CD14-positive monocyte (primary cell): ENCODE data around the gene NUDT22. TPM values are rescaled to one million over a fixed set of nuclear protein-coding genes. Genes with fewer than 3 reads are reported as not detected.

Source experiments
- DNase-seq, 3 donors: peaks; one replicate each; pipeline ENCODE4 v3.0.0-alpha.2; 2011 to 2022
- H2AFZ ChIP-seq: 2 replicates; pipeline ENCODE4 v1.6.0; 2012; ENCODE audit warnings: mild to moderate bottlenecking, low read depth, low read length, inconsistent platforms; ENCODE audit not compliant: insufficient read depth, poor library complexity, severe bottlenecking
- H3K27ac ChIP-seq, 2 donors: 1 replicate in 1 of 2; 2 replicates in 1 of 2; pipeline ENCODE4 v1.5.1; 2012 to 2013; ENCODE audit warnings: low read length in 2 of 2, control low read depth in 1 of 2, inconsistent platforms in 1 of 2, low read depth in 1 of 2, mild to moderate bottlenecking in 1 of 2
- H3K27me3 ChIP-seq, 2 donors: one replicate each; pipeline versions ENCODE4 v1.6.0 to v1.6.1; 2011 to 2013; ENCODE audit warnings: low read length in 2 of 2; ENCODE audit not compliant: control insufficient read depth in 2 of 2, insufficient read depth in 2 of 2
- H3K36me3 ChIP-seq, 2 donors: replicated peaks in 1 of 2; 1 replicate in 1 of 2; 2 replicates in 1 of 2; pipeline versions ENCODE4 v1.5.1 to v1.6.1; 2012 to 2013; ENCODE audit warnings: low read length in 2 of 2, control low read depth in 1 of 2, inconsistent platforms in 1 of 2, mild to moderate bottlenecking in 1 of 2; ENCODE audit not compliant: insufficient read depth in 2 of 2, control insufficient read depth in 1 of 2
- H3K4me1 ChIP-seq, 2 donors: 1 replicate in 1 of 2; 2 replicates in 1 of 2; pipeline versions ENCODE4 v1.5.1 to v1.6.1; 2012 to 2013; ENCODE audit warnings: low read length in 2 of 2, control low read depth in 1 of 2, inconsistent platforms in 1 of 2, mild to moderate bottlenecking in 1 of 2, moderate library complexity in 1 of 2; ENCODE audit not compliant: insufficient read depth in 2 of 2, control insufficient read depth in 1 of 2
- H3K4me2 ChIP-seq: replicated peaks from 2 replicates; pipeline ENCODE3; 2012; ENCODE audit warnings: low read length, moderate library complexity, mild to moderate bottlenecking; ENCODE audit not compliant: poor library complexity, severe bottlenecking; ENCODE audit errors: extremely low read depth
- H3K4me3 ChIP-seq, 3 experiments: fragments of 200-600 bp in 1 of 3; sonication (generic) in 1 of 3; replicated peaks in 1 of 3; 1 replicate in 2 of 3; 2 replicates in 1 of 3; pipeline ENCODE4 v1.5.1; 2011 to 2013; ENCODE audit warnings: low read length in 3 of 3, mild to moderate bottlenecking in 3 of 3, control low read depth in 2 of 3, low read depth in 2 of 3, inconsistent platforms in 1 of 3, moderate library complexity in 1 of 3
- H3K79me2 ChIP-seq: 2 replicates; pipeline ENCODE4 v1.6.0; 2012; ENCODE audit warnings: mild to moderate bottlenecking, control low read depth, inconsistent platforms, low read length, moderate library complexity; ENCODE audit not compliant: insufficient read depth
- H3K9ac ChIP-seq: 2 replicates; pipeline ENCODE4 v1.6.0; 2017; ENCODE audit warnings: low read length, mild to moderate bottlenecking; ENCODE audit not compliant: insufficient read depth, poor library complexity, severe bottlenecking
- H3K9me3 ChIP-seq, 2 donors: replicated peaks in 1 of 2; 1 replicate in 1 of 2; 2 replicates in 1 of 2; pipeline versions ENCODE4 v1.5.1 to v1.6.1; 2012 to 2013; ENCODE audit warnings: low read length in 2 of 2, control low read depth in 1 of 2; ENCODE audit not compliant: control insufficient read depth in 1 of 2, insufficient read depth in 1 of 2
- H4K20me1 ChIP-seq: 2 replicates; pipeline ENCODE4 v1.6.0; 2012; ENCODE audit warnings: mild to moderate bottlenecking, low read length, control low read depth, moderate library complexity; ENCODE audit not compliant: insufficient read depth
- H3K27ac Mint-ChIP-seq, 7 donors: one replicate each; pipeline ENCODE4 v1.8.0; 2020; ENCODE audit warnings: mild to moderate bottlenecking in 7 of 7, mixed read lengths in 7 of 7, moderate library complexity in 6 of 7, inconsistent platforms in 2 of 7
- H3K27me3 Mint-ChIP-seq, 3 donors: one replicate each; pipeline ENCODE4 v1.8.0; 2021 to 2022; ENCODE audit warnings: low read depth in 3 of 3, mild to moderate bottlenecking in 3 of 3, mixed read lengths in 3 of 3, moderate library complexity in 3 of 3, inconsistent platforms in 1 of 3
- H3K36me3 Mint-ChIP-seq, 2 donors: one replicate each; pipeline ENCODE4 v1.8.0; 2020; ENCODE audit warnings: mixed read lengths in 2 of 2, inconsistent platforms in 1 of 2, mild to moderate bottlenecking in 1 of 2
- H3K4me1 Mint-ChIP-seq: one replicate; pipeline ENCODE4 v1.8.0; 2020; ENCODE audit warnings: mild to moderate bottlenecking, mixed read lengths
- H3K4me3 Mint-ChIP-seq, 2 donors: one replicate each; pipeline ENCODE4 v1.8.0; 2020; ENCODE audit warnings: mild to moderate bottlenecking in 2 of 2, mixed read lengths in 2 of 2, moderate library complexity in 1 of 2
- H3K9me3 Mint-ChIP-seq, 7 donors: one replicate each; pipeline ENCODE4 v1.8.0; 2020 to 2022; ENCODE audit warnings: mixed read lengths in 7 of 7, mild to moderate bottlenecking in 6 of 7, moderate library complexity in 6 of 7, inconsistent platforms in 2 of 7
- CTCF ChIP-seq: fragments of 200-600 bp; IDR thresholded peaks from one replicate; pipeline ENCODE4 v1.8.0; 2022; ENCODE audit warnings: antibody characterized with exemption, mild to moderate bottlenecking
- WGBS: methylation state at CpG from one replicate; pipeline ENCODE4 v1.1.5; 2013; ENCODE audit warnings: missing lambda C conversion rate; ENCODE audit not compliant: insufficient coverage; 5-methylcytosine and 5-hydroxymethylcytosine counted together
- intact Hi-C, 2 donors: fragments of 100-400 bp; cut with micrococcal nuclease; formaldehyde crosslinking; loops; one replicate each; pipeline versions ENCODE4 v1.15.0 to v1.15.1; 2023
- polyA plus RNA-seq, 3 donors: library from polyadenylated mRNA; depleted of rRNA in 1 of 3; unstranded in 2 of 3; stranded (reverse) in 1 of 3; fragments of 300-500 nt in 2 of 3; fragments of >200 nt in 1 of 3; fragmentation: Illumina TruSeq in 2 of 3; gene quantifications; 1 replicate in 2 of 3; 2 replicates in 1 of 3; pipeline ENCODE4 v1.2.3, GENCODE V29; 2012 to 2021

The NUDT22 gene
- polyA plus RNA-seq, 3 donors: 47.9 to 86.1 (median 56.1) TPM

DNA sequence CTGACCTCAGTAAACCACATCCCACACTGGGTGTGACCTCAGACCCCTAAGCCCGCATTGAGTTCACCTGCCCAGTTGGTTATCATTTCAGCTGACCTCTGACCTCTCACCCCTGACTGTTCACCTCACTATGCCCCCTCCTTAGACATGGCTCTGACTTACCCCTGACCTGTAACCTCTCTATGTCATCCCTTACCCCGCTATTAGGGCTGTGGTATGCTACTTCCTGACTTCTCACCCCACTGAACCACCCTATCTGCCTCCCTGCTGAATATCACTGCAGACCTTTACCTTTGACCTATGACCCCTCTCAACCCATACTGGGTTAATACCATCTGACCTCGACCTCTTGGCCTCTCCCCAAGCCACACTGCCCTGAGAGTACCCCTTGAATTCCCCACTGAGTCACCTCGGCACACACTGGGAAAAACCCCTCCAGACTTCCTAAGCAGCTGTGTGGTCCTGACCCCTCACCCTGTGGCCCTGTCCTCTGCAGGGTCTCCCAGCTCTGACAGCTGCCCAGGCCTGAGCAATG, 33.5 kb downstream of the NUDT22 start:
- Mint-ChIP-seq H3K9me3 (peaks cover 0 to 4% (median 0%) of the 10 kb centered on the region in 7 donors), H3K27ac (peak overlapping the region in 4 of 7 donors; percentile 10 to 59 (median 17)), H3K36me3 (peaks cover 68 to 93% of the 10 kb centered on the region in 2 donors), H3K4me1 (no peaks in the 10 kb centered on the region), H3K4me3 (peak overlapping the region in 1 of 2 donors; percentile 54), H3K27me3 (peaks cover 0 to 1% (median 0%) of the 10 kb centered on the region in 3 donors)
- Histone ChIP-seq H3K9me3 (no peaks in the 10 kb centered on the region), H4K20me1 (peaks cover 8% of the 10 kb centered on the region), H3K4me3 (no peak overlapping the region), H2AFZ (no peak overlapping the region), H3K27me3 (no peaks in the 10 kb centered on the region), H3K4me2 (no peak overlapping the region), H3K79me2 (no peaks in the 10 kb centered on the region), H3K36me3 (peaks cover 92 to 96% of the 10 kb centered on the region in 2 donors), H3K9ac (no peak overlapping the region), H3K27ac (no peak overlapping the region), H3K4me1 (no peaks in the 10 kb centered on the region)
- DNase-seq: peak in 1 of 3 donors; percentile 66
- no peak for TF ChIP-seq CTCF
- WGBS: 95% methylated on average over 2 of the region's 4 CpGs
- intact Hi-C loops: no loop called here

- Histone ChIP-seq H3K27ac (no peak overlapping the region), H3K9me3 (no peaks in the 10 kb centered on the region), H3K36me3 (peaks cover 91 to 95% of the 10 kb centered on the region in 2 donors), H3K27me3 (no peaks in the 10 kb centered on the region), H3K9ac (no peak overlapping the region), H2AFZ (no peak overlapping the region), H4K20me1 (peaks cover 7% of the 10 kb centered on the region), H3K4me3 (no peak overlapping the region), H3K4me2 (no peak overlapping the region), H3K4me1 (no peaks in the 10 kb centered on the region), H3K79me2 (no peaks in the 10 kb centered on the region)
- Mint-ChIP-seq H3K27me3 (peaks cover 0 to 1% (median 0%) of the 10 kb centered on the region in 3 donors), H3K27ac (peak overlapping the region in 4 of 7 donors; percentile 10 to 66 (median 59)), H3K36me3 (peaks cover 63 to 89% of the 10 kb centered on the region in 2 donors), H3K4me3 (peak overlapping the region in 1 of 2 donors; percentile 54), H3K4me1 (no peaks in the 10 kb centered on the region), H3K9me3 (peaks cover 0 to 4% (median 0%) of the 10 kb centered on the region in 7 donors)
- DNase-seq: no peak
- intact Hi-C loops: no loop called here
- TF ChIP-seq CTCF: no peak
- WGBS: 100% methylated on average over 3 of the region's 6 CpGs
Measured at GRCh38 chr11:64260147-64260708, 34.2 kb downstream of the NUDT22 start.
